Skeletal muscle tissue (tissue), 4 donors: ENCODE data around the gene TM7SF3. TPM values are rescaled to one million over a fixed set of nuclear protein-coding genes. Genes with fewer than 3 reads are reported as not detected.
A peak's percentile ranks its signal among the peaks of the same experiment; 100 is the strongest.
"Not testable (repeated sequence)": the region's sequence is repeated elsewhere in the genome, so short reads cannot be mapped to it uniquely, and the experiment has no call there.

Experiments used
- H3K27ac ChIP-seq: one replicate; pipeline ENCODE4 v1.7.0; 2013; ENCODE audit warnings: mild to moderate bottlenecking, low read depth, low read length, inconsistent platforms
- H3K27me3 ChIP-seq, 3 donors: one replicate each; pipeline ENCODE4 v1.7.0; 2013; ENCODE audit warnings: low read length in 3 of 3; ENCODE audit not compliant: control insufficient read depth in 3 of 3, insufficient read depth in 3 of 3
- H3K36me3 ChIP-seq, 3 donors: one replicate each; pipeline ENCODE4 v1.7.0; 2013; ENCODE audit warnings: low read length in 3 of 3; ENCODE audit not compliant: control insufficient read depth in 3 of 3, insufficient read depth in 3 of 3
- H3K4me1 ChIP-seq, 3 donors: one replicate each; pipeline ENCODE4 v1.7.0; 2013; ENCODE audit warnings: low read length in 3 of 3, mild to moderate bottlenecking in 3 of 3; ENCODE audit not compliant: control insufficient read depth in 3 of 3, insufficient read depth in 3 of 3
- H3K4me3 ChIP-seq, 3 donors: one replicate each; pipeline ENCODE4 v1.7.0; 2013; ENCODE audit warnings: low read length in 3 of 3
- H3K9ac ChIP-seq, 3 donors: one replicate each; pipeline ENCODE4 v1.7.0; 2013; ENCODE audit warnings: low read length in 3 of 3, mild to moderate bottlenecking in 3 of 3, moderate library complexity in 2 of 3, low read depth in 1 of 3
- H3K9me3 ChIP-seq, 3 donors: one replicate each; pipeline ENCODE4 v1.7.0; 2013; ENCODE audit warnings: low read length in 3 of 3; ENCODE audit not compliant: control insufficient read depth in 3 of 3
- total RNA-seq: library from RNA; depleted of rRNA; stranded (reverse); fragments of >200 nt; gene quantifications from one replicate; pipeline ENCODE4 v1.2.3, GENCODE V29; 2014
- donor health status: Osteomylitis.

TM7SF3 gene
- total RNA-seq, 1 donor from 2014 or later = 31.8 TPM

GRCh38 chr12:26961803-26962202, 52.4 kb downstream of the TM7SF3 start:
- H3K27me3 ChIP-seq = no peaks in the 10 kb centered on the region
- no peak overlapping the region for H3K9ac ChIP-seq
- H3K36me3 ChIP-seq = peaks cover 8 to 32% (median 32%) of the 10 kb centered on the region in 3 donors
- H3K27ac ChIP-seq = no peak overlapping the region
- H3K4me1 ChIP-seq = no peaks in the 10 kb centered on the region
- no peaks in the 10 kb centered on the region for H3K9me3 ChIP-seq
- H3K4me3 ChIP-seq = no peak overlapping the region

GRCh38 chr12:26961391-26961790, 52.8 kb downstream of the TM7SF3 start:
- not testable (repeated sequence) for H3K4me3 ChIP-seq, H3K27ac ChIP-seq, H3K4me1 ChIP-seq, H3K9ac ChIP-seq, H3K27me3 ChIP-seq, H3K9me3 ChIP-seq
- H3K36me3 ChIP-seq = peaks cover 7 to 33% (median 33%) of the 10 kb centered on the region in 3 donors

GRCh38 chr12:26954027-26954426, 60.2 kb downstream of the TM7SF3 start:
- no peak overlapping the region for H3K4me3 ChIP-seq

GRCh38 chr12:26953447-26953846, 60.7 kb downstream of the TM7SF3 start:
- Histone ChIP-seq H3K36me3 (peaks cover 4 to 14% (median 13%) of the 10 kb centered on the region in 3 donors), H3K27ac (no peak overlapping the region), H3K4me1 (peaks cover 0 to 7% (median 5%) of the 10 kb centered on the region in 3 donors), H3K9me3 (no peaks in the 10 kb centered on the region), H3K4me3 (peak overlapping the region in 1 of 3 donors; percentile 2), H3K9ac (peak overlapping the region in 1 of 3 donors; percentile 66), H3K27me3 (no peaks in the 10 kb centered on the region)

More at GRCh38 chr12:26954027-26954426, 60.2 kb downstream of the TM7SF3 start:
- Histone ChIP-seq H3K4me1 (peaks cover 0 to 7% (median 5%) of the 10 kb centered on the region in 3 donors), H3K27me3 (no peaks in the 10 kb centered on the region), H3K9me3 (no peaks in the 10 kb centered on the region), H3K9ac (peak overlapping the region in 2 of 3 donors; percentile 17 to 66), H3K27ac (no peak overlapping the region), H3K36me3 (peaks cover 4 to 16% (median 13%) of the 10 kb centered on the region in 3 donors)

GRCh38 chr12:26948309-26948708, 65.9 kb downstream of the TM7SF3 start:
- Histone ChIP-seq H3K9ac (no peak overlapping the region), H3K4me1 (peaks cover 0 to 5% (median 0%) of the 10 kb centered on the region in 3 donors), H3K27ac (no peak overlapping the region), H3K36me3 (no peaks in the 10 kb centered on the region), H3K27me3 (no peaks in the 10 kb centered on the region), H3K9me3 (no peaks in the 10 kb centered on the region), H3K4me3 (no peak overlapping the region)

GRCh38 chr12:26941215-26941594, 73.0 kb downstream of the TM7SF3 start:
- no peak overlapping the region for H3K4me3 ChIP-seq
- H3K27ac ChIP-seq = no peak overlapping the region

GRCh38 chr12:26940516-26941214, 73.5 kb downstream of the TM7SF3 start:
- no peaks in the 10 kb centered on the region for H3K9me3 ChIP-seq
- H3K4me1 ChIP-seq = peaks cover 13 to 30% (median 20%) of the 10 kb centered on the region in 3 donors
- no peak overlapping the region for H3K27ac ChIP-seq
- H3K36me3 ChIP-seq = no peaks in the 10 kb centered on the region
- H3K27me3 ChIP-seq = no peaks in the 10 kb centered on the region
- H3K9ac ChIP-seq = peak overlapping the region in 1 of 3 donors; percentile 96
- no peak overlapping the region for H3K4me3 ChIP-seq

More at GRCh38 chr12:26941215-26941594, 73.0 kb downstream of the TM7SF3 start:
- Histone ChIP-seq H3K4me1 (peaks cover 9 to 24% (median 16%) of the 10 kb centered on the region in 3 donors), H3K9me3 (no peaks in the 10 kb centered on the region), H3K9ac (no peak overlapping the region), H3K27me3 (no peaks in the 10 kb centered on the region), H3K36me3 (no peaks in the 10 kb centered on the region)

GRCh38 chr12:26939953-26940352, 74.2 kb downstream of the TM7SF3 start:
- Histone ChIP-seq H3K4me1 (peaks cover 14 to 37% (median 20%) of the 10 kb centered on the region in 3 donors), H3K36me3 (no peaks in the 10 kb centered on the region), H3K9ac (peak overlapping the region in 2 of 3 donors; percentile 95 to 96), H3K4me3 (peak overlapping the region in 2 of 3 donors; percentile 97 to 99), H3K27ac (peak overlapping the region; percentile 93), H3K9me3 (no peaks in the 10 kb centered on the region), H3K27me3 (no peaks in the 10 kb centered on the region)

GRCh38 chr12:26939192-26939832, 74.9 kb downstream of the TM7SF3 start:
- H3K9ac ChIP-seq = peak overlapping the region; percentile 95 to 98 (median 96)
- H3K27me3 ChIP-seq = no peaks in the 10 kb centered on the region
- H3K4me3 ChIP-seq = peak overlapping the region; percentile 92 to 99 (median 97)
- peak overlapping the region; percentile 93 for H3K27ac ChIP-seq
- H3K36me3 ChIP-seq = no peaks in the 10 kb centered on the region
- no peaks in the 10 kb centered on the region for H3K9me3 ChIP-seq
- peaks cover 17 to 40% (median 20%) of the 10 kb centered on the region in 3 donors for H3K4me1 ChIP-seq

GRCh38 chr12:26938701-26939062, 75.5 kb downstream of the TM7SF3 start:
- peak overlapping the region; percentile 95 to 98 (median 96) for H3K9ac ChIP-seq
- no peaks in the 10 kb centered on the region for H3K27me3 ChIP-seq
- H3K4me3 ChIP-seq = peak overlapping the region; percentile 92 to 99 (median 97)
- no peaks in the 10 kb centered on the region for H3K9me3 ChIP-seq
- H3K27ac ChIP-seq = peak overlapping the region; percentile 93
- no peaks in the 10 kb centered on the region for H3K36me3 ChIP-seq
- H3K4me1 ChIP-seq = peaks cover 17 to 40% (median 20%) of the 10 kb centered on the region in 3 donors
